ENCODE measurements around the gene OLA1. TPM values are rescaled to one million over a fixed set of nuclear protein-coding genes. Genes with fewer than 3 reads are reported as not detected.

OLA1 gene
- total RNA-seq, 1 donor from 2014 or later: 132 TPM

- no peaks in the 10 kb centered on the region for H3K36me3 ChIP-seq (ENCODE audit: control insufficient read depth, insufficient read depth, low read length)
- H3K4me3 ChIP-seq (ENCODE audit: low read depth, low read length): no peak overlapping the region
- no peak for TF ChIP-seq CTCF (IDR thresholded peaks at IDR 0.05; ENCODE audit: insufficient read depth, low read length, severe bottlenecking)
- FAIRE-seq (no peak), DNase-seq (ENCODE audit: low read depth) (no peak)
- no peaks in the 10 kb centered on the region for H3K27me3 ChIP-seq (ENCODE audit: control insufficient read depth, insufficient read depth, low read length)
These were observed 11.9 kb downstream of the OLA1 start for GRCh38 chr2:174236429-174236828.

- no peak for TF ChIP-seq CTCF (IDR thresholded peaks at IDR 0.05; ENCODE audit: insufficient read depth, low read length, severe bottlenecking)
- no peaks in the 10 kb centered on the region for H3K27me3 ChIP-seq (ENCODE audit: control insufficient read depth, insufficient read depth, low read length)
- H3K36me3 ChIP-seq (ENCODE audit: control insufficient read depth, insufficient read depth, low read length): no peaks in the 10 kb centered on the region
- FAIRE-seq (no peak), DNase-seq (ENCODE audit: low read depth) (no peak)
- no peak overlapping the region for H3K4me3 ChIP-seq (ENCODE audit: low read depth, low read length)
These were observed 12.7 kb downstream of the OLA1 start for GRCh38 chr2:174235680-174236079.

- H3K4me3 ChIP-seq (ENCODE audit: low read depth, low read length): no peak overlapping the region
- H3K36me3 ChIP-seq (ENCODE audit: control insufficient read depth, insufficient read depth, low read length): peaks cover 4% of the 10 kb centered on the region
- FAIRE-seq (no peak), DNase-seq (ENCODE audit: low read depth) (no peak)
- no peak for TF ChIP-seq CTCF (IDR thresholded peaks at IDR 0.05; ENCODE audit: insufficient read depth, low read length, severe bottlenecking)
- H3K27me3 ChIP-seq (ENCODE audit: control insufficient read depth, insufficient read depth, low read length): no peaks in the 10 kb centered on the region
These were observed 14.5 kb downstream of the OLA1 start for GRCh38 chr2:174233771-174234275.

- Histone ChIP-seq H3K36me3 (ENCODE audit: control insufficient read depth, insufficient read depth, low read length) (peaks cover 7% of the 10 kb centered on the region), H3K4me3 (ENCODE audit: low read depth, low read length) (no peak overlapping the region), H3K27me3 (ENCODE audit: control insufficient read depth, insufficient read depth, low read length) (no peaks in the 10 kb centered on the region)
- no peak for FAIRE-seq
- no peak for TF ChIP-seq CTCF (IDR thresholded peaks at IDR 0.05; ENCODE audit: insufficient read depth, low read length, severe bottlenecking)
- DNase-seq (ENCODE audit: low read depth): no peak
These were observed 20.6 kb downstream of the OLA1 start for GRCh38 chr2:174227748-174228147.

- Histone ChIP-seq H3K36me3 (ENCODE audit: control insufficient read depth, insufficient read depth, low read length) (peaks cover 7% of the 10 kb centered on the region), H3K27me3 (ENCODE audit: control insufficient read depth, insufficient read depth, low read length) (no peaks in the 10 kb centered on the region), H3K4me3 (ENCODE audit: low read depth, low read length) (no peak overlapping the region)
- FAIRE-seq: no peak
- no peak for DNase-seq (ENCODE audit: low read depth)
- no peak for TF ChIP-seq CTCF (IDR thresholded peaks at IDR 0.05; ENCODE audit: insufficient read depth, low read length, severe bottlenecking)
These were observed 23.6 kb downstream of the OLA1 start for GRCh38 chr2:174224665-174225288.

GRCh38 chr2:174224125-174224524 lies 24.2 kb downstream of the OLA1 start:
- H3K36me3 ChIP-seq (ENCODE audit: control insufficient read depth, insufficient read depth, low read length): peaks cover 6% of the 10 kb centered on the region
- DNase-seq (ENCODE audit: low read depth) (no peak), FAIRE-seq (no peak)

More at GRCh38 chr2:174224125-174224524, 24.2 kb downstream of the OLA1 start:
- TF ChIP-seq CTCF (IDR thresholded peaks at IDR 0.05; ENCODE audit: insufficient read depth, low read length, severe bottlenecking): no peak
- Histone ChIP-seq H3K4me3 (ENCODE audit: low read depth, low read length) (no peak overlapping the region), H3K27me3 (ENCODE audit: control insufficient read depth, insufficient read depth, low read length) (no peaks in the 10 kb centered on the region)

All from bronchial epithelial cell (primary cell).